Measurements from ENCODE around the gene TMED4. TPM values are rescaled to one million over a fixed set of nuclear protein-coding genes. Genes with fewer than 3 reads are reported as not detected.

The TMED4 gene
- polyA plus RNA-seq, 2 donors = 24.3 to 26.4 TPM

DNA sequence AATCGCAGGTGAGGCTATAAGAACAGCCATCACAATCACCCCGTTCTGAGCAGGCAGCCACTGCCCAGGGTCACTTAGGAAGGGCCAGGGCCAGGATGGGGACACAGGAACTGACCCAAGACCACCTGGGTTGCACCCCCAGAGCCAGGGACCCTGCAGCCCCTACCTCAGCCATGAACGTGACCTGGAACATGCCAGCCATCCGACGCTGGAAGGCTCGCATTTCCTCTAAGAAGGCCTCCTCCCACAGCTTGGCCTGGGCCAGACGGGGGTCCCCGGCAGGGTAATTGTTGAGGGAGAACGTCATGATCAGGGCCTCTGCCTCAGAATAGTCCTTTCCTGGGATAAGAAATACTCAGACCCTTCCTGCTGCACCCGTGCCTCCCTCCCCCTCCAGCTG, 45.9 kb downstream of the TMED4 start:
- no peak overlapping the region for H3K4me3 ChIP-seq (ENCODE audit: low read depth in 1 of 2, low read length in 2 of 2)
- WGBS, 2 donors = 79 to 90% methylated on average over 10 of the region's 10 CpGs
- no peak overlapping the region for H3K27ac ChIP-seq (ENCODE audit: low read depth in 2 of 2, low read length in 1 of 2)
- H3K27me3 ChIP-seq (ENCODE audit: control insufficient read depth in 1 of 2, insufficient read depth in 2 of 2, low read length in 2 of 2) = no peaks in the 10 kb centered on the region
- no peaks in the 10 kb centered on the region for H3K36me3 ChIP-seq (ENCODE audit: control insufficient read depth in 2 of 2, insufficient read depth in 2 of 2, low read length in 1 of 2)
- peaks cover 0 to under 1% of the 10 kb centered on the region in 2 donors for H3K9me3 ChIP-seq (ENCODE audit: control insufficient read depth in 2 of 2, insufficient read depth in 1 of 2, low read depth in 1 of 2, low read length in 1 of 2)
- peaks cover 0 to under 1% of the 10 kb centered on the region in 2 donors for H3K4me1 ChIP-seq (ENCODE audit: control insufficient read depth in 2 of 2, insufficient read depth in 2 of 2, low read length in 1 of 2)

GRCh38 chr7:44535348-44536064, 46.5 kb downstream of the TMED4 start:
- no peaks in the 10 kb centered on the region for H3K9me3 ChIP-seq (ENCODE audit: control insufficient read depth in 2 of 2, insufficient read depth in 1 of 2, low read depth in 1 of 2, low read length in 1 of 2)
- H3K36me3 ChIP-seq (ENCODE audit: control insufficient read depth in 2 of 2, insufficient read depth in 2 of 2, low read length in 1 of 2) = no peaks in the 10 kb centered on the region
- 89 to 91% methylated on average over 8 of the region's 8 CpGs for WGBS, 2 donors
- H3K4me3 ChIP-seq (ENCODE audit: low read depth in 1 of 2, low read length in 2 of 2) = no peak overlapping the region
- H3K4me1 ChIP-seq (ENCODE audit: control insufficient read depth in 2 of 2, insufficient read depth in 2 of 2, low read length in 1 of 2) = no peaks in the 10 kb centered on the region
- no peak overlapping the region for H3K27ac ChIP-seq (ENCODE audit: low read depth in 2 of 2, low read length in 1 of 2)
- no peaks in the 10 kb centered on the region for H3K27me3 ChIP-seq (ENCODE audit: control insufficient read depth in 1 of 2, insufficient read depth in 2 of 2, low read length in 2 of 2)

- Histone ChIP-seq H3K27me3 (ENCODE audit: control insufficient read depth in 1 of 2, insufficient read depth in 2 of 2, low read length in 2 of 2) (no peaks in the 10 kb centered on the region), H3K36me3 (ENCODE audit: control insufficient read depth in 2 of 2, insufficient read depth in 2 of 2, low read length in 1 of 2) (no peaks in the 10 kb centered on the region), H3K9me3 (ENCODE audit: control insufficient read depth in 2 of 2, insufficient read depth in 1 of 2, low read depth in 1 of 2, low read length in 1 of 2) (no peaks in the 10 kb centered on the region), H3K4me3 (ENCODE audit: low read depth in 1 of 2, low read length in 2 of 2) (no peak overlapping the region), H3K4me1 (ENCODE audit: control insufficient read depth in 2 of 2, insufficient read depth in 2 of 2, low read length in 1 of 2) (no peaks in the 10 kb centered on the region), H3K27ac (ENCODE audit: low read depth in 2 of 2, low read length in 1 of 2) (no peak overlapping the region)
- WGBS, 2 donors = 68 to 72% methylated on average over 7 of the region's 7 CpGs
Observed at GRCh38 chr7:44534501-44534900, 47.5 kb downstream of the TMED4 start.

DNA sequence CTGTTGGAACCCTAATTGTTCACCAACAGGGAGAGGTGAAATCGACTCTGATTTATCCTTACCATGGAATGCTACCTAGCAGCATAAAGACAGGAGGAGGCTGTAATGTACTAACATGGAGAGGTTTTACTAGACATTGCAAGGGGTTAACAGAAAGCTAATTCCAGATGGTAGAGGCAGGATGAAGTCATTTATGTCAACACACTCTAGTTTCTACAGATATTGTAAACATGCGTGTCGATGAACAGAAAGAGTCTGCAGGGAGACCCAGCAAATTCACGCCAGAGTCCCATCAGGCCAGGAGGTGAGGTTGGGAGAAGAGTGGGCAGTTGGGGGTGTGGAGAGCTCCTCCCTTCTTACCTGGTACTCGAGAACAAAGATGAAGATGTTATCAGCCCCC, 47.9 kb downstream of the TMED4 start:
- no peak overlapping the region for H3K4me3 ChIP-seq (ENCODE audit: low read depth in 1 of 2, low read length in 2 of 2)
- no peaks in the 10 kb centered on the region for H3K9me3 ChIP-seq (ENCODE audit: control insufficient read depth in 2 of 2, insufficient read depth in 1 of 2, low read depth in 1 of 2, low read length in 1 of 2)
- no peak overlapping the region for H3K27ac ChIP-seq (ENCODE audit: low read depth in 2 of 2, low read length in 1 of 2)
- WGBS, 2 donors = 56 to 59% methylated on average over 5 of the region's 5 CpGs
- no peaks in the 10 kb centered on the region for H3K36me3 ChIP-seq (ENCODE audit: control insufficient read depth in 2 of 2, insufficient read depth in 2 of 2, low read length in 1 of 2)
- no peaks in the 10 kb centered on the region for H3K27me3 ChIP-seq (ENCODE audit: control insufficient read depth in 1 of 2, insufficient read depth in 2 of 2, low read length in 2 of 2)
- no peaks in the 10 kb centered on the region for H3K4me1 ChIP-seq (ENCODE audit: control insufficient read depth in 2 of 2, insufficient read depth in 2 of 2, low read length in 1 of 2)

DNA sequence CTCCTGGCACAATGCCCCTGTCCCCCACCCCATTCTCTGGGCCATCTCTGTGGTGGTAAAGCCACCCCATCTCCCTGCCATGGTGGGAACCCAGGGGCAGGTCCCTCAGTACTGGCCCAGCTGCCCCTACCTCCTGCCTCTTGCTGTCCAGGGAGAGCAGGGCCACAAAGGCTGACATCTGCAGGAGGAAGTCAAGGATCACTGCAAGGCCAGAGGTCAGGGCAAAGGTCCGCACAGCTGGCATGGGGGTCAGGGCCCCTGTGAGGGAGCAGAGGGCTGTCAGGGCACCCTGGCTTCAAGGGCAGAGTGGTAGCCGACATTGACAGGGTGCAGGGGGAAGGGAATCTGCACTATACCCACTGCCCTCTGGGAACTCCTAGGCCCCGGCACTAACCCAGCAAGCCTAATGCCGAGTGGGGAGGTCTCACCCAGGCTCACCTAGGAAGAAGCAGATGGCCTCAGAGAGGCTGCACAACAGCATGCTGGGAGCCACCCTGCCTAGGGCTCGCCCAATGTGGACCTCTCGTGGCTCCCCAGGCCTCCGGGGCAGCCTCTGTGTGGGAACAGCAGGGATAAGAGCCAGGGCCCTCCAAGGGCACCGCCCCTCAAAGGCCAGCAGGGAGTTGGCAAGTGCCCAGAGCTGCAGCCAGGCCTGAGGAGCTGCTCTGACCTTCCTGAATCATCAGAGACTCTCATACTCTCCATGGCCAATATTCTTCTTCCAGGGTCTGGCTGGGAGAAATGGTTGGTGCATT, 48.6 kb downstream of the TMED4 start:
- WGBS, 2 donors = 71 to 78% methylated on average over 8 of the region's 8 CpGs
- Histone ChIP-seq H3K9me3 (ENCODE audit: control insufficient read depth in 2 of 2, insufficient read depth in 1 of 2, low read depth in 1 of 2, low read length in 1 of 2) (no peaks in the 10 kb centered on the region), H3K36me3 (ENCODE audit: control insufficient read depth in 2 of 2, insufficient read depth in 2 of 2, low read length in 1 of 2) (no peaks in the 10 kb centered on the region), H3K4me3 (ENCODE audit: low read depth in 1 of 2, low read length in 2 of 2) (no peak overlapping the region), H3K4me1 (ENCODE audit: control insufficient read depth in 2 of 2, insufficient read depth in 2 of 2, low read length in 1 of 2) (no peaks in the 10 kb centered on the region), H3K27me3 (ENCODE audit: control insufficient read depth in 1 of 2, insufficient read depth in 2 of 2, low read length in 2 of 2) (no peaks in the 10 kb centered on the region), H3K27ac (ENCODE audit: low read depth in 2 of 2, low read length in 1 of 2) (no peak overlapping the region)

DNA sequence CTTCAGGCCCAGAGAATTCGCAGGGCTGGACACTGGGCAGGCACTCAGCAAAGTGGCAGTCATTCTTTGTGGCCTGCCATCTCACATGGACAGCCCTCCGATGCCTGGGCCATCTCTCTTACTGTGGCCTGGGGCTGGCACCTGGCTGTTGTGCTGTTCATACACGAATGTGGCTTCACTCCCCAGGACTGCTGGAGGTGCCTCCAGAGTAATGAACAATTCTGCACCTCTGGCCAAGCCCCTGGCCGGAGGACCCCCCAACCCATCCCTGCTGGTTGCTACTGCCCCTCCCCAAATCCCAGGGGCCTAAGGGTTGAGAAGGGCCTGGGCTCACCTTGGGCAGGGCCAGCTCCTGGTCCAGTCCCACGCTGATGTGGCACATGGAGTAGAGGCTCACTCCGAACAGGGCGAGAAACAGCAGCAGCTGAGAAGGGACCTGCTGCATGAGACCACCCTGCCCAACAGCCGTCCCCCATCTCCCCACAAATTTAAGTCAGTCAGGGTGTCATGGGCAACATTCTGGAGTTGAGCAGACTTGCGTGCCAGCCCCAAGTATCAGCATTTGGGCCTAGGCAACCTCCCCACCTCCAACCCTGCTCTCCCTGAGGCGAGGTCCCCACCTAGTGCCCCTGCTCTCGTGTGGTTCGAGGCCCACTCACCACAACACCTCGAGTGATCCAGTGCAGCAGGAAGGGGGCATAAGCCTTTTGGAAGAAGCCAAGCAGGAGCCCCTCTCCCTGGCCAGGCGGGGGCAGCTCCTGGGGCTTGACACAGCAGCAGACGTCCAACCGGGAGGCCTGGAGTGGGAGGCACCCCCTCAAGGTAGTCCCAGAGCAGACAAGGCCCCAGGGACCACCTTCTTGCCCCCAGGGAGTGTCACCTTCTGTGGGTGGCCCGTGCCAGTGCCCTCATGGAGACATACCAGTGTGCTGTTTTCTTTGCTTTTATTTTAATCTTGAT, 50.3 kb downstream of the TMED4 start:
- H3K4me3 ChIP-seq (ENCODE audit: low read depth in 1 of 2, low read length in 2 of 2) = no peak overlapping the region
- no peaks in the 10 kb centered on the region for H3K27me3 ChIP-seq (ENCODE audit: control insufficient read depth in 1 of 2, insufficient read depth in 2 of 2, low read length in 2 of 2)
- WGBS, 2 donors = 83 to 85% methylated on average over 17 of the region's 17 CpGs
- no peak overlapping the region for H3K27ac ChIP-seq (ENCODE audit: low read depth in 2 of 2, low read length in 1 of 2)
- H3K36me3 ChIP-seq (ENCODE audit: control insufficient read depth in 2 of 2, insufficient read depth in 2 of 2, low read length in 1 of 2) = no peaks in the 10 kb centered on the region
- no peaks in the 10 kb centered on the region for H3K4me1 ChIP-seq (ENCODE audit: control insufficient read depth in 2 of 2, insufficient read depth in 2 of 2, low read length in 1 of 2)
- no peaks in the 10 kb centered on the region for H3K9me3 ChIP-seq (ENCODE audit: control insufficient read depth in 2 of 2, insufficient read depth in 1 of 2, low read depth in 1 of 2, low read length in 1 of 2)

DNA sequence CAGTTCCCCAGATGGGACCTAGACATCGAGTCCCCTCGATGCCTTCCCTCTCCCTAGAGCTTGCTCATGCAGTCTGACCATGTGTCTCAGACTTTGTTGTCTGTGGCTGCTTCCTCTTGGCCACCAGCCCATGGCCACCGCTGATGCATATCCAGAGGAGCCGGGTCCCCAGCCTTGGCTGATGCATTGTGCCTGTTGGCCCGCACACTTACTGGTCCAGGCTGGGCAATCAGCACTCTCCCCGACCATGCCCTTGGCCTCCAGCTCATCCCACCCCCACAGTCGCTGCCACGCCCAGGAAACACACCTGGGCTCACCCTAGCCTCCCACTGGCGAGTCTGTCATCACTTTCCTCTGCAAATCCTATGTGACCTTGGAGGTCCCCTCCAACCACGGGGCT, 51.0 kb downstream of the TMED4 start:
- Histone ChIP-seq H3K4me1 (ENCODE audit: control insufficient read depth in 2 of 2, insufficient read depth in 2 of 2, low read length in 1 of 2) (no peaks in the 10 kb centered on the region), H3K9me3 (ENCODE audit: control insufficient read depth in 2 of 2, insufficient read depth in 1 of 2, low read depth in 1 of 2, low read length in 1 of 2) (no peaks in the 10 kb centered on the region), H3K27ac (ENCODE audit: low read depth in 2 of 2, low read length in 1 of 2) (no peak overlapping the region), H3K36me3 (ENCODE audit: control insufficient read depth in 2 of 2, insufficient read depth in 2 of 2, low read length in 1 of 2) (no peaks in the 10 kb centered on the region), H3K4me3 (ENCODE audit: low read depth in 1 of 2, low read length in 2 of 2) (no peak overlapping the region), H3K27me3 (ENCODE audit: control insufficient read depth in 1 of 2, insufficient read depth in 2 of 2, low read length in 2 of 2) (no peaks in the 10 kb centered on the region)
- 63 to 65% methylated on average over 10 of the region's 10 CpGs for WGBS, 2 donors

Other genes starting within 250 kb of the TMED4 start
- gene NUDCD3, start 91.6 kb downstream of the TMED4 start, polyA plus RNA-seq = 10 to 100 TPM; 20.5 to 21.2 TPM
- gene NPC1L1, start 40.9 kb downstream of the TMED4 start, polyA plus RNA-seq = under 1 TPM; 0.07 to 0.65 TPM
- gene DDX56, start 8.3 kb downstream of the TMED4 start, polyA plus RNA-seq = 10 to 100 TPM; 50.1 to 84.0 TPM
- 10 to 100 TPM; 25.8 to 43.0 TPM for gene OGDH, start 24.4 kb upstream of the TMED4 start, polyA plus RNA-seq
- gene ZMIZ2, start 166.6 kb upstream of the TMED4 start, polyA plus RNA-seq = 10 to 100 TPM; 22.5 to 66.6 TPM
- 1,000 to 10,000 TPM; 4,205 to 4,319 TPM for gene PPIA, start 214.4 kb upstream of the TMED4 start, polyA plus RNA-seq